ENCODE data around the gene GIT2. TPM values are rescaled to one million over a fixed set of nuclear protein-coding genes. Genes with fewer than 3 reads are reported as not detected.

The GIT2 gene
- total and polyA plus RNA-seq, 2 of the 13 experiments (the other 11 are each of a cell fraction or from before 2014, with no cell fraction given): 18.4 to 19.8 TPM

DNA sequence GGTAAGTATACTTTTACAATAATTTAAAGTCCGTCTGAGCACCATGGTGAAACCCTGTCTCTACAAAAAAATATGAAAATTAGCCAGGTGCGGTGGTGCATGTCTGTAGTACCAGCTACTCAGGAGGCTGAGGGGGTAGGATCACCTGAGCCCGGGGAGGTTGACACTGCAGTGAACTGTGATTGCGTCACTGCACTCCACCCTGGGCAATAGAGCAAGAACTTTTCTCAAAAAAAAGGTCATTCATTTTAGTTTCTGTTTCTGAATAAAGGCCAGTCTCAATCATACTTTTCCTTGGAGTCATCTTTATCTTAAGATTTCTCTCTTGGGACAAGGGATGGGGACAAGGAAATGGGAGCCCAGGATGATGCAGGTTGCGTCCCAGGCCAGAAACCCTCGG lies 16.0 kb upstream of the GIT2 start (continued):
- TF ChIP-seq ATF7 (IDR thresholded peaks at IDR 0.05) (peak; percentile 18; the same call in 1 of the 2 replicates), ATF7 (CRISPR knock-in tag; IDR thresholded peaks at IDR 0.05) (no peak), SUZ12 (IDR thresholded peaks at IDR 0.05; ENCODE audit: low read depth, low read length) (no peak), CEBPG (CRISPR knock-in tag; IDR thresholded peaks at IDR 0.05) (peak; percentile 93), FLYWCH1 (CRISPR knock-in tag; IDR thresholded peaks at IDR 0.05) (no peak), SMARCE1 (IDR thresholded peaks at IDR 0.05; ENCODE audit: borderline replicate concordance) (no peak), SALL2 (CRISPR knock-in tag; IDR thresholded peaks at IDR 0.05) (no peak), DNMT3B (CRISPR knock-in tag; conservative IDR thresholded peaks at IDR 0.05) (no peak), RAD51 (IDR thresholded peaks at IDR 0.05; ENCODE audit: borderline replicate concordance) (no peak), ZNF124 (CRISPR knock-in tag; IDR thresholded peaks at IDR 0.05) (0 out of 2 replicates have a peak, but pooled peaks have one; percentile 40), ZNF160 (CRISPR knock-in tag; IDR thresholded peaks at IDR 0.05) (no peak), ZNF496 (CRISPR knock-in tag; IDR thresholded peaks at IDR 0.05; ENCODE audit: insufficient replicate concordance) (no peak), TSC22D2 (CRISPR knock-in tag; IDR thresholded peaks at IDR 0.05; ENCODE audit: borderline replicate concordance) (no peak), SOX6 (IDR thresholded peaks at IDR 0.05) (no peak), SOX6 (CRISPR knock-in tag; IDR thresholded peaks at IDR 0.05) (peak; percentile 28; the same call in 1 of the 2 replicates), HOXA7 (CRISPR knock-in tag; IDR thresholded peaks at IDR 0.05) (no peak), GATAD2A (CRISPR knock-in tag; IDR thresholded peaks at IDR 0.05) (peak; percentile 37), TP53 (CRISPR knock-in tag; conservative IDR thresholded peaks at IDR 0.05) (no peak), ZEB1 (IDR thresholded peaks at IDR 0.05; ENCODE audit: insufficient replicate concordance, low read depth) (peak; percentile 61), PAWR (CRISPR knock-in tag; IDR thresholded peaks at IDR 0.05; ENCODE audit: borderline replicate concordance) (no peak), ZNF501 (CRISPR knock-in tag; IDR thresholded peaks at IDR 0.05) (no peak), U2AF1 (optimal IDR thresholded peaks at IDR 0.05; ENCODE audit: low read depth, low read length) (no peak), ATAD3A (CRISPR knock-in tag; IDR thresholded peaks at IDR 0.05) (no peak)
- TF ChIP-seq, protein P1, sequence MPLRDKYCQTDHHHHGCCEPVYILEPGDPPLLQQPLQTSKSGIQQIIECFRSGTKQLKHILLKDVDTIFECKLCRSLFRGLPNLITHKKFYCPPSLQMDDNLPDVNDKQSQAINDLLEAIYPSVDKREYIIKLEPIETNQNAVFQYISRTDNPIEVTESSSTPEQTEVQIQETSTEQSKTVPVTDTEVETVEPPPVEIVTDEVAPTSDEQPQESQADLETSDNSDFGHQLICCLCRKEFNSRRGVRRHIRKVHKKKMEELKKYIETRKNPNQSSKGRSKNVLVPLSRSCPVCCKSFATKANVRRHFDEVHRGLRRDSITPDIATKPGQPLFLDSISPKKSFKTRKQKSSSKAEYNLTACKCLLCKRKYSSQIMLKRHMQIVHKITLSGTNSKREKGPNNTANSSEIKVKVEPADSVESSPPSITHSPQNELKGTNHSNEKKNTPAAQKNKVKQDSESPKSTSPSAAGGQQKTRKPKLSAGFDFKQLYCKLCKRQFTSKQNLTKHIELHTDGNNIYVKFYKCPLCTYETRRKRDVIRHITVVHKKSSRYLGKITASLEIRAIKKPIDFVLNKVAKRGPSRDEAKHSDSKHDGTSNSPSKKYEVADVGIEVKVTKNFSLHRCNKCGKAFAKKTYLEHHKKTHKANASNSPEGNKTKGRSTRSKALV (CRISPR knock-in tag; IDR thresholded peaks at IDR 0.05): no peak
- TF ChIP-seq, protein P2, sequence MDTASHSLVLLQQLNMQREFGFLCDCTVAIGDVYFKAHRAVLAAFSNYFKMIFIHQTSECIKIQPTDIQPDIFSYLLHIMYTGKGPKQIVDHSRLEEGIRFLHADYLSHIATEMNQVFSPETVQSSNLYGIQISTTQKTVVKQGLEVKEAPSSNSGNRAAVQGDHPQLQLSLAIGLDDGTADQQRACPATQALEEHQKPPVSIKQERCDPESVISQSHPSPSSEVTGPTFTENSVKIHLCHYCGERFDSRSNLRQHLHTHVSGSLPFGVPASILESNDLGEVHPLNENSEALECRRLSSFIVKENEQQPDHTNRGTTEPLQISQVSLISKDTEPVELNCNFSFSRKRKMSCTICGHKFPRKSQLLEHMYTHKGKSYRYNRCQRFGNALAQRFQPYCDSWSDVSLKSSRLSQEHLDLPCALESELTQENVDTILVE (CRISPR knock-in tag; IDR thresholded peaks at IDR 0.05): no peak
- TF ChIP-seq, protein P3, sequence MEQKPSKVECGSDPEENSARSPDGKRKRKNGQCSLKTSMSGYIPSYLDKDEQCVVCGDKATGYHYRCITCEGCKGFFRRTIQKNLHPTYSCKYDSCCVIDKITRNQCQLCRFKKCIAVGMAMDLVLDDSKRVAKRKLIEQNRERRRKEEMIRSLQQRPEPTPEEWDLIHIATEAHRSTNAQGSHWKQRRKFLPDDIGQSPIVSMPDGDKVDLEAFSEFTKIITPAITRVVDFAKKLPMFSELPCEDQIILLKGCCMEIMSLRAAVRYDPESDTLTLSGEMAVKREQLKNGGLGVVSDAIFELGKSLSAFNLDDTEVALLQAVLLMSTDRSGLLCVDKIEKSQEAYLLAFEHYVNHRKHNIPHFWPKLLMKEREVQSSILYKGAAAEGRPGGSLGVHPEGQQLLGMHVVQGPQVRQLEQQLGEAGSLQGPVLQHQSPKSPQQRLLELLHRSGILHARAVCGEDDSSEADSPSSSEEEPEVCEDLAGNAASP (CRISPR knock-in tag; IDR thresholded peaks at IDR 0.05; ENCODE audit: borderline replicate concordance): peak; percentile 21; the same call in 1 of the 2 replicates
- TF ChIP-seq, protein P4, sequence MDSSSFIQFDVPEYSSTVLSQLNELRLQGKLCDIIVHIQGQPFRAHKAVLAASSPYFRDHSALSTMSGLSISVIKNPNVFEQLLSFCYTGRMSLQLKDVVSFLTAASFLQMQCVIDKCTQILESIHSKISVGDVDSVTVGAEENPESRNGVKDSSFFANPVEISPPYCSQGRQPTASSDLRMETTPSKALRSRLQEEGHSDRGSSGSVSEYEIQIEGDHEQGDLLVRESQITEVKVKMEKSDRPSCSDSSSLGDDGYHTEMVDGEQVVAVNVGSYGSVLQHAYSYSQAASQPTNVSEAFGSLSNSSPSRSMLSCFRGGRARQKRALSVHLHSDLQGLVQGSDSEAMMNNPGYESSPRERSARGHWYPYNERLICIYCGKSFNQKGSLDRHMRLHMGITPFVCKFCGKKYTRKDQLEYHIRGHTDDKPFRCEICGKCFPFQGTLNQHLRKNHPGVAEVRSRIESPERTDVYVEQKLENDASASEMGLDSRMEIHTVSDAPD (CRISPR knock-in tag; IDR thresholded peaks at IDR 0.05): no peak

Measured in HepG2 (cell line).